Activated naive CD4-positive, alpha-beta T cell treated with anti-CD3 and anti-CD28 coated beads for 36 hours (primary cell): ENCODE measurements around the gene CCDC47. TPM values are rescaled to one million over a fixed set of nuclear protein-coding genes. Genes with fewer than 3 reads are reported as not detected.
A peak's percentile ranks its signal among the peaks of the same experiment; 100 is the strongest.
"Not testable (repeated sequence)": the region's sequence is repeated elsewhere in the genome, so short reads cannot be mapped to it uniquely, and the experiment has no call there.

ENCODE experiments used
- CTCF ChIA-PET: fragments of 350-600 bp; sonication (Branson Sonifier 250); formaldehyde crosslinking; loops from one replicate; lab custom pipeline; 2021; ENCODE audit warnings: antibody characterized with exemption; lab: Charles Lee
- DNase-seq: peaks from one replicate; pipeline ENCODE4 v3.0.0-alpha.2; 2020
- H3K27ac Mint-ChIP-seq: one replicate; pipeline ENCODE4 v1.8.0; 2021; ENCODE audit warnings: mild to moderate bottlenecking, mixed read lengths
- H3K27me3 Mint-ChIP-seq: one replicate; pipeline ENCODE4 v1.8.0; 2021; ENCODE audit warnings: low read depth, mixed read lengths
- H3K36me3 Mint-ChIP-seq: one replicate; pipeline ENCODE4 v1.8.0; 2021; ENCODE audit warnings: low read depth, mixed read lengths
- H3K4me1 Mint-ChIP-seq: one replicate; pipeline ENCODE4 v1.8.0; 2021; ENCODE audit warnings: low read depth, mixed read lengths
- H3K4me3 Mint-ChIP-seq: one replicate; pipeline ENCODE4 v1.8.0; 2021; ENCODE audit warnings: mild to moderate bottlenecking, moderate library complexity, mixed read lengths
- H3K9me3 Mint-ChIP-seq: one replicate; pipeline ENCODE4 v1.8.0; 2021; ENCODE audit warnings: mixed read lengths
- intact Hi-C: fragments of 100-400 bp; cut with micrococcal nuclease; formaldehyde crosslinking; loops from one replicate; pipeline ENCODE4 v1.15.1; 2023
- total RNA-seq, 2 experiments: library from RNA; stranded (reverse); gene quantifications; one replicate each; pipeline ENCODE4 v1.2.3, GENCODE V29; 2021

The CCDC47 gene
- total RNA-seq, 2 experiments from 2014 or later = 40.5 to 42.1 TPM

DNA sequence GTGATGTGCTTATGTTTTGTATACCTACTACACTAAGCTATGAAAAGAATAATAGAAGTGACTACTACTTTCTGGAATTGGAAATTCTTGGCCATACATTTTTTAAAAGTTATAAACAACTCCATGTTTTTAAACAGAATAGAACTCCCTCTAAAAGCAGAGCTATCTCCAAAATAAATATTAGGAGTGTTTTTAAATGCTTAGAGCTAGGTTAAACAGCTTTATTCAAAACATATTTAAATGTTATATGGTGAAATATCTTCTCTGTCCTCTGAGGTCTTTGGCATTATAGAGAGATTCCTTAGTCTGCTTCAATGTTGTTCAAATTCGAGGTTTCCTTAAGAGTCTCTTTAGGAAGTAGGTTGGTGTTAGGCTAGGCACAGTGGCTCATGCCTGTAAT lies 30.9 kb upstream of the CCDC47 start:
- Mint-ChIP-seq H3K27ac (peak overlapping the region; percentile 75), H3K4me1 (peaks cover 7% of the 10 kb centered on the region), H3K4me3 (no peak overlapping the region), H3K27me3 (no peaks in the 10 kb centered on the region), H3K9me3 (no peaks in the 10 kb centered on the region), H3K36me3 (peaks cover 38% of the 10 kb centered on the region)
- intact Hi-C loops = no loop called here
- no peak for DNase-seq
- CTCF ChIA-PET = interaction anchor here (0.5 to 1.2 kb wide), 7 partner anchors 10 to 794 kb away, joined by 3 to 5 read pairs (median 3); no protein-coding TSS in a partner anchor

DNA sequence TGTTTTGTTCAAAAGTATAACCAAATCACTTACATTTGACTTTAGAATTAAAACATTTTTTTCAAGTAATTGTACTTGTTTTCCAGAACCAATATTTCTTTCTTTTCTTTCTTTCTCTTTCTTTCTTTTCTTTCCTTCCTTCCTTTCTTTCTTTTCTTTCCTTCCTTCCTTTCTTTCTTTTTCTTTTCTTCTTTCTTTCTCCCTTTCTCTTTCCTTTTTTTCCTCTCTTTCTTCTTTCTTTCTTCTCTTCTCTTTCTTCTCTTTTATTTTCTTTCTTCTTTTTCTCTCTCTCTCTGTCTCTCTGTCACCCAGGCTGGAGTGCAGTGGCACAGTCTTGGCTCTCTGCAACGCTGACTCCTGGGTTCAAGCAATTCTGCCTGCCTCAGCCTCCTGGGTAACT lies 27.4 kb upstream of the CCDC47 start:
- Mint-ChIP-seq H3K9me3 (no peaks in the 10 kb centered on the region), H3K36me3 (peaks cover 30% of the 10 kb centered on the region), H3K4me1 (no peaks in the 10 kb centered on the region), H3K4me3 (no peak overlapping the region), H3K27me3 (no peaks in the 10 kb centered on the region), H3K27ac (peak overlapping the region; percentile 48)
- no peak for DNase-seq
- intact Hi-C loops = no loop called here
- CTCF ChIA-PET = no interaction called here

DNA sequence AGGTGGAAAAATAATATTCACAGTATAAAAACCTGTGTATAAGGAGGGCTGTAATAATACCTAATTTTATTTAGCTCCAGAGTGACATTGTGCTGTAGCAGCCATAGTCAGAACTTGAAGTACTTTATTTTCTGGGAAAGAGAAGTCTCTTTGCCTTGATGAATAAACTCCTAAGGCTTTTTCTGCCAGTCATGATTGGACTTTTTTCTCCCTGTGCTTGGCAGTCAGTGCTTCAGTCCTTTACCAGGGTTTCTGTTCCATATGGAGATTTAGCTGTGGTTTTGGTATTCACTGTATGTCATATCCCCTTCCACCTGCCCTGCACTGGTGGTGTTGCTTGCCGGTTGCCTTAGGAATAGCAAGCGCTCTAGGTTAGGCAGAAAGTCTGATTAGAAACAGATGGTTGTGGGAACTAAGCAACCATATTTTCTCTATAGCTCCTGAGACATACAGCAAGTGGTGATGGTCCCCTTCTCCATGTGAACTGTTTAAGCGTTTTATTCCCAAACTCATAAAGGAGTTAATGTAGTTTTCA lies 25.2 kb upstream of the CCDC47 start:
- CTCF ChIA-PET = interaction anchor here (1.2 kb wide), 3 partner anchors 8 to 30 kb away, joined by 3 to 4 read pairs (median 3); no protein-coding TSS in a partner anchor
- H3K36me3 Mint-ChIP-seq = peaks cover 32% of the 10 kb centered on the region

DNA sequence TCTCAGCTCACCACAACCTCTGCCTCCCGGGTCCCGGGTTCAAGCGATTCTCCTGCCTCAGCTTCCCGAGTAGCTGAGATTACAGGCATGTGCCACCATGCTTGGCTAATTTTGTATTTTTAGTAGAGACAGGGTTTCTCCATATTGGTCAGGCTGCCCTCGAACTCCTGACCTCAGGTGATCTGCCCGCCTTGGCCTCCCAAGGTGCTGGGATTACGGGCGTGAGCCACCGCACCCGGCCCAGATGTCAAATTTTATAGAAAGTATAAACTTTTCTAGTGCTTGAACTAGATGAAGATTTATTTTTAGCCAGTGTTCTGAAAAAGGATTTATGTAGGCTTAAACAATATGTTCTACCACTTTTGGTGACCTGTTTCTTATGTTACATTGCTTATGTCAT lies 23.0 kb upstream of the CCDC47 start:
- CTCF ChIA-PET, H3K4me3 Mint-ChIP-seq, H3K27me3 Mint-ChIP-seq, DNase-seq, intact Hi-C loops, H3K9me3 Mint-ChIP-seq, H3K27ac Mint-ChIP-seq, H3K4me1 Mint-ChIP-seq: not testable (repeated sequence)
- H3K36me3 Mint-ChIP-seq = peaks cover 31% of the 10 kb centered on the region

More for the DNA sequence above, 25.2 kb upstream of the CCDC47 start:
- no peak overlapping the region for H3K27ac Mint-ChIP-seq
- H3K4me3 Mint-ChIP-seq = no peak overlapping the region
- no peak for DNase-seq
- intact Hi-C loops = no loop called here
- no peaks in the 10 kb centered on the region for H3K9me3 Mint-ChIP-seq
- no peaks in the 10 kb centered on the region for H3K27me3 Mint-ChIP-seq
- no peaks in the 10 kb centered on the region for H3K4me1 Mint-ChIP-seq

DNA sequence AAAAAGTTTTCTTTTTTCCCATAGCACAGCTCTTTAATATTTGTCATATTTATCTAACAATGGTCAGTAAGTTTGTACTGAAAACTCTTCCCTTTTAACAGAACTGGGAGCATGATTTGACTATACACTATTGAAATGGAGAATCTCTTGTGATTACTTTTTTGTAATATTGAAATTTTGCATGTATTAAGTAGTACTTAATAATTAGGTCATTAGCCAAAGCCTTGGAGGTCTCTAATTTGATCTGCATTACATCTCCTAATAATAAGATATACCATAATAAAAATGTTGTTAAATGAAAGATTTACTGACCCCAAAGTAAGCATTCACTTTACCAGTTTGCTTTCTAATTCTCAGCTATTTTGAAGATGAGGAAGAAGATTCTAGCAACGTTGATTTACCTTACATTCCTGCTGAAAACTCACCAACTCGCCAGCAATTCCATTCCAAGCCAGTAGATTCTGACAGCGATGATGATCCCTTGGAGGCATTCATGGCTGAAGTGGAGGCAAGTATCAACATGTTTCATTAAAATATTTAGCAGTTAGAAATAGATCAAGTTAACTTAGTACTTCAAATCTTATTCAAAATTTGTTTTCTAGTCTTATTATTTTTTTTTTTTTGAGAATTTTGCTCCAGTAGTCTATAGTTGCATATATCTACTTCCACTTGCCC lies 18.8 kb upstream of the CCDC47 start:
- peak overlapping the region; percentile 27 for H3K27ac Mint-ChIP-seq
- H3K36me3 Mint-ChIP-seq = peaks cover 30% of the 10 kb centered on the region
- H3K4me1 Mint-ChIP-seq = peaks cover 2% of the 10 kb centered on the region
- intact Hi-C loops = no loop called here
- no peak overlapping the region for H3K4me3 Mint-ChIP-seq
- CTCF ChIA-PET = interaction anchor here (0.8 kb wide), 1 partner anchor 11 kb away, joined by 5 read pairs; no protein-coding TSS in a partner anchor
- DNase-seq = no peak
- no peaks in the 10 kb centered on the region for H3K9me3 Mint-ChIP-seq
- no peaks in the 10 kb centered on the region for H3K27me3 Mint-ChIP-seq

DNA sequence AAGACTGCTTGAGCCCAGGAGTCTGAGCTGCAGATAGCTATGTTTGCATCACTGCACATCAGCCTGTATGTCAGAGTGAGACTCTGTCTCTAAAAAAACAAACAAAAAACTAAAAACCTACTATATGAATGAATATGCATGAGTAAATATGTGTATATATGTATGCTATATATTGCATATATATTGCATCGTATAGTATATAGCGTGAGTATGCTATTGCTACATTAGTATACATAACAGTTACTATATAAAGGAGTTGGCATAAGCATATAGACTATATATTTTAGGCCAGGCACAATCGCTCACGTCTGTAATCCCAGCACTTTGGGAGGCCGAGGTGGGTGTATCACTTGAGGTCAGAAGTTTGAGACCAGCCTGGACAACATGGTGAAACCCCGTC lies 16.7 kb upstream of the CCDC47 start:
- H3K27me3 Mint-ChIP-seq = no peaks in the 10 kb centered on the region
- CTCF ChIA-PET = interaction anchor here (0.7 to 1.3 kb wide), 2 partner anchors 24 to 34 kb away, joined by 3 to 4 read pairs; no protein-coding TSS in a partner anchor
- H3K36me3 Mint-ChIP-seq = peaks cover 28% of the 10 kb centered on the region
- H3K27ac Mint-ChIP-seq = peak overlapping the region; percentile 50
- H3K4me1 Mint-ChIP-seq = peaks cover 4% of the 10 kb centered on the region
- H3K9me3 Mint-ChIP-seq = no peaks in the 10 kb centered on the region
- no peak overlapping the region for H3K4me3 Mint-ChIP-seq
- DNase-seq = no peak
- intact Hi-C loops = no loop called here

DNA sequence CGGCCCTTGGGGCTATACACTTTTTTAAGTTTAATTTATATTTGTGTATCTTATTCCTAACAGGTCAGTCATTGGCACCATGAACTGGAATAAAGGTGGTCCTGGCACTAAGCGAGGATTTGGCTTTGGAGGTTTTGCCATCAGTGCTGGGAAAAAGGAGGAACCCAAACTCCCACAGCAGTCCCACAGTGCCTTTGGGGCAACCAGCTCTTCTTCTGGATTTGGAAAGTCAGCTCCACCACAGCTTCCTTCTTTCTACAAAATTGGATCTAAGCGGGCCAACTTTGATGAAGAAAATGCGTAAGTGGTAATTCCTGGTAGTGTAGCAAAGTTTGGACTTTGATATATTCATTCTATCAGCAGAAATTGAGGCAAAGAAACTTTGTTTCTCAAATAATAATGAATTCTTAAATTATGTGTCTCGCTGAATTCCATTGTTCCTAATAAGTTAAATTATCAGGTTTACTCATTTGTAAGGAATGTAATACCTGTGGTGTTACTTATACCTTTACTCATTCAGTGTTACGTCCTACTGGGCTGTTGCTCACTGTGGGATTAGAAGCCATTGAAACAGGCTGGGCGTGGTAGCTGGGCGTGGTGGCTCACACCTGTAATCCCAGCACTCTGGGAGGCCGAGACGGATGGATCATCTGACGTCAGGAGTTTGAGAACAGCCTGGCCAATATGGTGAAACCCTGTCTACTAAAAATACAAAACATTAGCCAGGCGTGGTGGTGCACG lies 13.7 kb upstream of the CCDC47 start:
- no peaks in the 10 kb centered on the region for H3K9me3 Mint-ChIP-seq
- no peaks in the 10 kb centered on the region for H3K27me3 Mint-ChIP-seq
- CTCF ChIA-PET = interaction anchor here (1.3 kb wide), 1 partner anchor 12 kb away, joined by 3 read pairs; no protein-coding TSS in a partner anchor
- H3K36me3 Mint-ChIP-seq = peaks cover 14% of the 10 kb centered on the region
- H3K4me3 Mint-ChIP-seq = no peak overlapping the region
- H3K27ac Mint-ChIP-seq = no peak overlapping the region
- intact Hi-C loops = no loop called here
- DNase-seq = no peak
- H3K4me1 Mint-ChIP-seq = peaks cover 23% of the 10 kb centered on the region

DNA sequence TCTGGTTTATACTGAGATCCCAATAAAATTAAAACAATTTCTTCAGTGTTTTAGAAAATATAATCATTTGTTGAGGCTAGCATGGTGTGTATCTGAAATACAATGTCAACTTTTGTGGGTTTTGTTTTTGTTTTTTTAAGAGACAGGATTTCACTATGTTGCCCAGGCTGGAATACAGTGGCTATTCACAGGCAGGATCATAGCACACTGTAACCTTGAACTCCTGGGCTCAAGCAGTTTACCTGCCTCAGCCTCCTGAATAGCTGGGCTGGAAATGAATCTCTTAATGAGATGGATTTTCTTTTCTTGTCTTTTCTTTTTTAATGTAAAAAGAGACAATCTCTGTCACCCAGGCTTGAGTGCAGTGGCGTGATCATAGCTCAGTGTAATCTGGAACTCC lies 12.7 kb upstream of the CCDC47 start:
- Mint-ChIP-seq H3K27me3 (no peaks in the 10 kb centered on the region), H3K36me3 (peaks cover 17% of the 10 kb centered on the region), H3K4me3 (no peak overlapping the region), H3K4me1 (peaks cover 28% of the 10 kb centered on the region), H3K9me3 (no peaks in the 10 kb centered on the region), H3K27ac (no peak overlapping the region)
- CTCF ChIA-PET = interaction anchor here (1.3 kb wide), 1 partner anchor 13 kb away, joined by 3 read pairs; no protein-coding TSS in a partner anchor
- no peak for DNase-seq
- intact Hi-C loops = no loop called here

DNA sequence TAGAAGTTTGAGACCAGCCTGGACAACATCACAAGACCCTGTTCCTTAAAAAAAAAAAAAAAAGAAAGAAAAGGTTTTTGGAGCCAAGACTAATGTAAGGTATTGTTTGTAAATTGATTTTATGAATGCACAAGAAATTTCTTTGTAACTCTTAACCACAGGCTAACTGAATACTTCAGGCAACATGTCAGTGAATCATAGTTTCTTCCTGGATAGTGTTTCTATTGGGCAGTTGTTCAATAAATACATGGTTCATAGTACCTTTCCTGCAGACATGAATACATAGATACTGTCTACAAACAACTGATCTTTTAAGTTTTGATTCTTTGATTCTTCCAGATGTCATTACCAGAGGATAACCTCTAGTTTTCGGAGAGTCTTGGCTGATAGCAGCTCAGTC lies 12.2 kb upstream of the CCDC47 start:
- H3K9me3 Mint-ChIP-seq = no peaks in the 10 kb centered on the region
- H3K4me3 Mint-ChIP-seq = no peak overlapping the region
- no peak for DNase-seq
- H3K36me3 Mint-ChIP-seq = peaks cover 17% of the 10 kb centered on the region
- intact Hi-C loops = no loop called here
- H3K27ac Mint-ChIP-seq = no peak overlapping the region
- H3K27me3 Mint-ChIP-seq = no peaks in the 10 kb centered on the region
- peaks cover 33% of the 10 kb centered on the region for H3K4me1 Mint-ChIP-seq
- CTCF ChIA-PET = interaction anchor here (0.6 kb wide), 1 partner anchor 36 kb away, joined by 3 read pairs; no protein-coding TSS in a partner anchor

DNA sequence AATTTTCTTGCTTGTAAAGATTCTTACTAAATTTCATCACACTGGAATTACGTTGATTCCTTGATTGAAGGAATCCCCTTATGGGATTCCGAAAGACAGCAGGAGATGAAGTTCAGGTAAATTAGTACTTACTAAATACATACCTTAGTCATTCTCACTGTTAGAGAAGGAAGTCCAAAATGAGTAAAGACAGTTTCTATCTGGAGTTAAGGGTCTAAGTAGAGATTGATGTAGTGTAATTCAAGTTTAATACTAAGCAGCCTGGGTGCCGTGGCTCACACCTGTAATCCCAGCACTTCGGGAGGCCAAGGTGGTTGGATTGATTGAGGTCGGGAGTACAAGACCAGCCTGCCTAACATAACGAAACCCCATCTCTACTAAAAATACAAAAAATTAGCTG lies 10.1 kb upstream of the CCDC47 start:
- Mint-ChIP-seq H3K4me1 (peaks cover 52% of the 10 kb centered on the region), H3K9me3 (no peaks in the 10 kb centered on the region), H3K27ac (peak overlapping the region; percentile 2), H3K4me3 (no peak overlapping the region), H3K36me3 (peaks cover 22% of the 10 kb centered on the region), H3K27me3 (no peaks in the 10 kb centered on the region)
- intact Hi-C loops = loop anchor here (1.0 kb wide), 1 partner anchor 8 kb away; no protein-coding TSS in a partner anchor
- DNase-seq = no peak
- CTCF ChIA-PET = interaction anchor here (0.6 to 1.1 kb wide), 3 partner anchors 8 to 110 kb away, joined by 3 to 5 read pairs (median 3); no protein-coding TSS in a partner anchor

DNA sequence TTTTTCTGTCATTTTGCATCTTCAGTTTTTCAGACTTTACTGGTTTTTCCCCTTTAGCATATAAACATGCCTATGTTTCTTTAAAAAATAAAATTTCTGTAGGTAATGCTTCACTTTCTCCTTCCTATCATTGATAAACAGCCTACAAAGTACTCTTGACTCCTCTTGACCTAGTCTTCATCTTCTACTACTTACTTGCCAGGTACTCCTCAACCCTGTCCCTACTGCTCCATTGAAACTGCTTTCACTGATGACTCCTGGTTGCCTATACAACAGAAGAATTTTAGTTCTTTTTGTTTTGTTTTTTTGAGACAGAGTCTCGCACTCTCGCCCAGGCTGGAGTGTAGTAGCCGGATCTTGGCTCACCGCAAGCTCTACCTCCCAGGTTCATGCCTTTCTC lies 7.5 kb upstream of the CCDC47 start:
- H3K4me1 Mint-ChIP-seq = peaks cover 72% of the 10 kb centered on the region
- H3K9me3 Mint-ChIP-seq = no peaks in the 10 kb centered on the region
- intact Hi-C loops = no loop called here
- H3K36me3 Mint-ChIP-seq = peaks cover 24% of the 10 kb centered on the region
- H3K4me3 Mint-ChIP-seq = no peak overlapping the region
- CTCF ChIA-PET = interaction anchor here (0.6 to 1.0 kb wide), 2 partner anchors 8 to 85 kb away, joined by 3 read pairs; no protein-coding TSS in a partner anchor
- H3K27me3 Mint-ChIP-seq = no peaks in the 10 kb centered on the region
- H3K27ac Mint-ChIP-seq = peak overlapping the region; percentile 48
- DNase-seq = no peak

DNA sequence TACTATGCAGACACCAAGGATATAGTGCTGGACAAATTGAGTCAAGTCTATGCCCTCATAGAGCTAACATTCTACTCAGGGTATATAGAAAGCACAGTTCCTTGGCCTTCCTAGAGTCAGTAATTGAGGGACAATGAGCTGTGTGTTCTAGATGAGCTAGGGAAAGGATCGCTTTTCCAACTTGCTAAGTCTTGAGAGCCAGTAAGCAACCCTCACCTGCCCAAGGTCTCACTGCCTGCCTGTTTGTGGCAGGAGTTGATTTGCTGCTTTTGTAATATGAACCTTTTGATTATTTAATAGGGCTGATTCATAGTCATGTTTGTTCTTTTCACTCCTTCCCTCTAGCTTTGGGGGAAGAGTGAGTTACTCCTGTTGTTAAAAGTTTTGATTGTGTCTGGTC lies 7.1 kb upstream of the CCDC47 start:
- Mint-ChIP-seq H3K27ac (peak overlapping the region; percentile 48), H3K36me3 (peaks cover 27% of the 10 kb centered on the region), H3K9me3 (no peaks in the 10 kb centered on the region), H3K4me1 (peaks cover 73% of the 10 kb centered on the region), H3K4me3 (no peak overlapping the region), H3K27me3 (no peaks in the 10 kb centered on the region)
- intact Hi-C loops = no loop called here
- no peak for DNase-seq
- CTCF ChIA-PET = interaction anchor here (0.6 to 1.0 kb wide), 2 partner anchors 9 to 85 kb away, joined by 3 read pairs; no protein-coding TSS in a partner anchor
